T follicular helper cell (primary cell): Measurements from ENCODE around the gene KLHL8.
"Not testable (repeated sequence)": the region's sequence is repeated elsewhere in the genome, so short reads cannot be mapped to it uniquely, and the experiment has no call there.

ENCODE experiments used
- DNase-seq: peaks from one replicate; pipeline ENCODE4 v3.0.0-alpha.2; 2020; ENCODE audit warnings: low read depth

The KLHL8 gene

GRCh38 chr4:87179751-87180150 lies 40.7 kb downstream of the KLHL8 start:
- no peak for DNase-seq

- no peak for DNase-seq
These were observed 45.7 kb downstream of the KLHL8 start for GRCh38 chr4:87174672-87175071.

- DNase-seq: no peak
These were observed 48.5 kb downstream of the KLHL8 start for GRCh38 chr4:87171944-87172343.

GRCh38 chr4:87166296-87166854 lies 54.0 kb downstream of the KLHL8 start:
- no peak for DNase-seq

GRCh38 chr4:87165892-87166291 lies 54.5 kb downstream of the KLHL8 start:
- no peak for DNase-seq

- DNase-seq: no peak
These were observed 67.1 kb downstream of the KLHL8 start for GRCh38 chr4:87153078-87153870.

- no peak for DNase-seq
These were observed 67.9 kb downstream of the KLHL8 start for GRCh38 chr4:87152310-87153041.

GRCh38 chr4:87151730-87152129 lies 68.7 kb downstream of the KLHL8 start:
- no peak for DNase-seq

GRCh38 chr4:87150498-87151261 lies 69.7 kb downstream of the KLHL8 start:
- peak; percentile 26 for DNase-seq

- no peak for DNase-seq
These were observed 73.3 kb downstream of the KLHL8 start for GRCh38 chr4:87147116-87147515.

- not testable (repeated sequence) for DNase-seq
These were observed 74.5 kb downstream of the KLHL8 start for GRCh38 chr4:87145934-87146333.

GRCh38 chr4:87144356-87144755 lies 76.1 kb downstream of the KLHL8 start:
- no peak for DNase-seq

GRCh38 chr4:87141428-87141827 lies 79.0 kb downstream of the KLHL8 start:
- DNase-seq: no peak

- no peak for DNase-seq
These were observed 86.3 kb downstream of the KLHL8 start for GRCh38 chr4:87134122-87134521.

- DNase-seq: no peak
These were observed 87.2 kb downstream of the KLHL8 start for GRCh38 chr4:87133183-87133582.

- DNase-seq: no peak
These were observed 88.4 kb downstream of the KLHL8 start for GRCh38 chr4:87132035-87132434.

GRCh38 chr4:87130985-87131703 lies 89.3 kb downstream of the KLHL8 start:
- DNase-seq: no peak

GRCh38 chr4:87129681-87130080 lies 90.7 kb downstream of the KLHL8 start:
- DNase-seq: no peak

- no peak for DNase-seq
These were observed 92.3 kb downstream of the KLHL8 start for GRCh38 chr4:87128006-87128705.

- DNase-seq: no peak
These were observed 94.4 kb downstream of the KLHL8 start for GRCh38 chr4:87126056-87126455.

- DNase-seq: no peak
These were observed 98.2 kb downstream of the KLHL8 start for GRCh38 chr4:87122252-87122651.
